Measurements from ENCODE around the gene CDR2.
A peak's percentile ranks its signal among the peaks of the same experiment; 100 is the strongest.

Gene CDR2

GRCh38 chr16:22374311-22375116 is at the start of gene CDR2:
TSS of gene CDR2 (minus strand) at chr16:22374619. CDS start at chr16:22374309, 310 bp downstream.
- peaks cover 0 to 7% of the 10 kb centered on the region in 2 experiments; a peak in 1 of 3 replicates for H3K36me3 ChIP-seq (ENCODE audit: control insufficient read depth in 2 of 2, insufficient read depth in 1 of 2, low read length in 2 of 2)
- no peaks in the 10 kb centered on the region for H3K9me3 ChIP-seq (ENCODE audit: control insufficient read depth, insufficient read depth, low read depth, low read length)
- ChIA-PET POLR2A (interaction anchor here (0.8 to 2.5 kb wide), 5 partner anchors 12 to 44 kb away, joined by 3 to 20 read pairs (median 5); no protein-coding TSS in a partner anchor), CTCF (no interaction called here)
- H3K27ac ChIP-seq (ENCODE audit: extremely low read depth, low read depth, low read length) = peak within 1 kb of the TSS; percentile 56; the same call in 1 of the 2 replicates
- H3K4me1 ChIP-seq (ENCODE audit: control insufficient read depth, insufficient read depth, low read length) = peaks cover 11% of the 10 kb centered on the region; the same call in 1 of the 2 replicates
- peak within 1 kb of the TSS; percentile 72 for H3K4me3 ChIP-seq (ENCODE audit: low read depth, low read length)
- TF ChIP-seq PATZ1 (tag by site-specific recombination; IDR thresholded peaks at IDR 0.05) (peak; percentile 64), ZNF112 (tag by site-specific recombination; IDR thresholded peaks at IDR 0.05) (no peak), ZNF777 (tag by site-specific recombination; IDR thresholded peaks at IDR 0.05; ENCODE audit: borderline replicate concordance) (no peak), IKZF3 (tag by site-specific recombination; IDR thresholded peaks at IDR 0.05) (no peak), KLF8 (tag by site-specific recombination; IDR thresholded peaks at IDR 0.05) (peak; percentile 47), ZEB2 (tag by site-specific recombination; IDR thresholded peaks at IDR 0.05) (0 out of 2 replicates have a peak, but pooled peaks have one; percentile 24), ZSCAN18 (tag by site-specific recombination; IDR thresholded peaks at IDR 0.05) (no peak), SP3 (tag by site-specific recombination; IDR thresholded peaks at IDR 0.05) (peak; percentile 69), EGR2 (tag by site-specific recombination; IDR thresholded peaks at IDR 0.05; ENCODE audit: low read depth) (peak; percentile 22; the same call in 1 of the 2 replicates), PRDM4 (tag by site-specific recombination; IDR thresholded peaks at IDR 0.05) (no peak), ZBTB20 (tag by site-specific recombination; IDR thresholded peaks at IDR 0.05) (peak; percentile 67; the same call in 1 of the 2 replicates), KLF10 (tag by site-specific recombination; IDR thresholded peaks at IDR 0.05) (peak; percentile 31; the same call in 1 of the 2 replicates), ZSCAN23 (tag by site-specific recombination; IDR thresholded peaks at IDR 0.05) (no peak), ZNF335 (tag by site-specific recombination; conservative IDR thresholded peaks at IDR 0.05) (peak; percentile 94), TCF7L2 (IDR thresholded peaks at IDR 0.05; ENCODE audit: borderline replicate concordance, low read depth, low read length) (no peak), ZNF391 (tag by site-specific recombination; IDR thresholded peaks at IDR 0.05; ENCODE audit: borderline replicate concordance, low read depth) (peak; percentile 51; the same call in 1 of the 2 replicates), ZBTB26 (tag by site-specific recombination; optimal IDR thresholded peaks at IDR 0.05) (peak; percentile 29), MEIS1 (CRISPR knock-in tag; IDR thresholded peaks at IDR 0.05; ENCODE audit: borderline replicate concordance) (no peak), SP2 (tag by site-specific recombination; IDR thresholded peaks at IDR 0.05) (peak; percentile 97), GLIS1 (tag by site-specific recombination; IDR thresholded peaks at IDR 0.05) (no peak), ZNF843 (tag by site-specific recombination; IDR thresholded peaks at IDR 0.05) (no peak), ZBTB48 (tag by site-specific recombination; IDR thresholded peaks at IDR 0.05) (0 out of 2 replicates have a peak, but pooled peaks have one; percentile 18), ZNF701 (tag by site-specific recombination; IDR thresholded peaks at IDR 0.05) (no peak), ZNF791 (tag by site-specific recombination; IDR thresholded peaks at IDR 0.05) (no peak), BCL11B (tag by site-specific recombination; IDR thresholded peaks at IDR 0.05; ENCODE audit: low read depth) (no peak)
- TF ChIP-seq, protein P1, sequence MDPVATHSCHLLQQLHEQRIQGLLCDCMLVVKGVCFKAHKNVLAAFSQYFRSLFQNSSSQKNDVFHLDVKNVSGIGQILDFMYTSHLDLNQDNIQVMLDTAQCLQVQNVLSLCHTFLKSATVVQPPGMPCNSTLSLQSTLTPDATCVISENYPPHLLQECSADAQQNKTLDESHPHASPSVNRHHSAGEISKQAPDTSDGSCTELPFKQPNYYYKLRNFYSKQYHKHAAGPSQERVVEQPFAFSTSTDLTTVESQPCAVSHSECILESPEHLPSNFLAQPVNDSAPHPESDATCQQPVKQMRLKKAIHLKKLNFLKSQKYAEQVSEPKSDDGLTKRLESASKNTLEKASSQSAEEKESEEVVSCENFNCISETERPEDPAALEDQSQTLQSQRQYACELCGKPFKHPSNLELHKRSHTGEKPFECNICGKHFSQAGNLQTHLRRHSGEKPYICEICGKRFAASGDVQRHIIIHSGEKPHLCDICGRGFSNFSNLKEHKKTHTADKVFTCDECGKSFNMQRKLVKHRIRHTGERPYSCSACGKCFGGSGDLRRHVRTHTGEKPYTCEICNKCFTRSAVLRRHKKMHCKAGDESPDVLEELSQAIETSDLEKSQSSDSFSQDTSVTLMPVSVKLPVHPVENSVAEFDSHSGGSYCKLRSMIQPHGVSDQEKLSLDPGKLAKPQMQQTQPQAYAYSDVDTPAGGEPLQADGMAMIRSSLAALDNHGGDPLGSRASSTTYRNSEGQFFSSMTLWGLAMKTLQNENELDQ (tag by site-specific recombination; IDR thresholded peaks at IDR 0.05; ENCODE audit: low read depth) = no peak
